ENCODE results near the gene MYBPH.

GRCh38 chr1:203143641-203144040, 32.0 kb downstream of the MYBPH start:
- TF ChIP-seq CTCF (IDR thresholded peaks at IDR 0.05; ENCODE audit: borderline replicate concordance, extremely low read depth, low read length, poor library complexity, severe bottlenecking) (no peak), EZH2 (IDR thresholded peaks at IDR 0.05; ENCODE audit: borderline replicate concordance, low read depth, low read length, severe bottlenecking) (no peak)

All from DND-41 (cell line).